Pancreas (tissue), 10 donors: ENCODE data around the gene ZNF71. TPM values are rescaled to one million over a fixed set of nuclear protein-coding genes. Genes with fewer than 3 reads are reported as not detected.

Source experiments
- ATAC-seq, 4 donors: fragments of 200-7000 bp; cut with Tn5 transposase; one replicate each; pipeline versions ENCODE4 v1.8.0 to v1.9.1; 2020; ENCODE audit warnings: mild to moderate bottlenecking in 4 of 4, moderate library complexity in 4 of 4
- DNase-seq, 6 donors: peaks; one replicate each; pipeline ENCODE4 v3.0.0-alpha.2; 2020
- FAIRE-seq: peaks from 2 replicates; lab custom pipeline; 2012; peaks lifted over from hg19 to GRCh38; lab: Jason Lieb, UNC
- H3K27ac ChIP-seq, 4 donors: fragments of 200-600 bp; sonication (generic); 1 replicate in 3 of 4; 2 replicates in 1 of 4; pipeline versions ENCODE4 v1.5.0 to v1.8.0; 2020
- H3K27me3 ChIP-seq, 4 donors: fragments of 200-600 bp; one replicate each; pipeline ENCODE4 v1.8.0; 2021
- H3K36me3 ChIP-seq, 3 donors: fragments of 200-600 bp; sonication (generic) in 1 of 3; one replicate each; pipeline versions ENCODE4 v1.5.0 to v1.8.0; 2020 to 2021
- H3K4me1 ChIP-seq, 3 donors: fragments of 200-600 bp; one replicate each; pipeline ENCODE4 v1.8.0; 2021
- H3K4me3 ChIP-seq, 4 donors: fragments of 200-600 bp; sonication (generic) in 2 of 4; one replicate each; pipeline versions ENCODE4 v1.5.0 to v1.8.0; 2020 to 2021
- H3K9me3 ChIP-seq, 4 donors: fragments of 200-600 bp; one replicate each; pipeline ENCODE4 v1.8.0; 2021
- CTCF ChIP-seq, 4 donors: fragments of 200-600 bp; sonication (generic) in 3 of 4; IDR thresholded peaks; one replicate each; pipeline versions ENCODE4 v1.5.0 to v1.8.0; 2021; ENCODE audit warnings: antibody characterized with exemption in 4 of 4
- WGBS, 2 donors: extraction: QIAGEN DNeasy Blood & Tissue Kit; methylation state at CpG; one replicate each; pipeline ENCODE4 v1.1.7; 2013; 5-methylcytosine and 5-hydroxymethylcytosine counted together
- intact Hi-C, 3 donors: fragments of 100-400 bp; cut with DNase I; formaldehyde crosslinking; loops; one replicate each; pipeline versions ENCODE4 v1.11.1 to v1.14.2; 2022
- polyA plus RNA-seq, 2 donors: library from polyadenylated mRNA; stranded (reverse); fragments of 200-250 nt; gene quantifications; one replicate each; pipeline ENCODE4 v1.2.3, GENCODE V29; 2013
- total RNA-seq, 6 donors: library from RNA; stranded (reverse); fragmentation: NEBNext Ultra II Directional in 4 of 6; extraction: Animal tissue kit (Norgen Biotek cat#: 25700) in 4 of 6; gene quantifications; one replicate each; pipeline versions ENCODE4 v1.2.1 to v1.2.4, GENCODE V29; 2021 to 2023
- donor health status: healthy with polysubstance abuse.
- donor health status: DM: no; HTN: no; CAD: no; lungs with moderate emphysema.
- donor health status: DM: no; HTN: no; CAD: no.
- donor health status: control.
- donor health status: control.
- donor health status: Bipolar disorder and iron deficiency.
- donor health status: DM: yes; HTN: yes; CAD: no.
- donor health status: DM: no; HTN: no; CAD: no.
- donor health status: DM: no; HTN: no; CAD: no.
- donor health status: DM: yes; HTN: yes; CAD: no.

ZNF71 gene
- total and polyA plus RNA-seq, 8 donors: 1.8 to 4.1 (median 2.0) TPM

- H3K27ac ChIP-seq: no peak overlapping the region
- intact Hi-C loops: no loop called here
- H3K4me3 ChIP-seq: no peak overlapping the region
- no peak for TF ChIP-seq CTCF (IDR thresholded peaks at IDR 0.05)
- H3K27me3 ChIP-seq: no peaks in the 10 kb centered on the region
- H3K9me3 ChIP-seq: peaks cover 0 to 4% (median 0%) of the 10 kb centered on the region in 4 donors
- ATAC-seq (no peak), FAIRE-seq (no peak), DNase-seq (no peak)
- peaks cover 0 to 7% (median 0%) of the 10 kb centered on the region in 3 donors for H3K36me3 ChIP-seq
- no peaks in the 10 kb centered on the region for H3K4me1 ChIP-seq
- 90 to 92% methylated on average over 3 of the region's 3 CpGs for WGBS, 2 donors
Measured at GRCh38 chr19:56601375-56601774, 6.3 kb downstream of the ZNF71 start.

GRCh38 chr19:56603829-56604228 is 8.7 kb downstream of the ZNF71 start:
- Histone ChIP-seq H3K36me3 (peaks cover 0 to 7% (median 0%) of the 10 kb centered on the region in 3 donors), H3K4me1 (no peaks in the 10 kb centered on the region), H3K4me3 (no peak overlapping the region), H3K27ac (no peak overlapping the region), H3K9me3 (peaks cover 0 to 7% (median 0%) of the 10 kb centered on the region in 4 donors), H3K27me3 (no peaks in the 10 kb centered on the region)
- no peak for TF ChIP-seq CTCF (IDR thresholded peaks at IDR 0.05)
- ATAC-seq (no peak), DNase-seq (no peak), FAIRE-seq (no peak)
- WGBS, 2 donors: 78 to 84% methylated on average over 6 of the region's 6 CpGs
- intact Hi-C loops: no loop called here

GRCh38 chr19:56608274-56608964 is 13.3 kb downstream of the ZNF71 start:
- no peak overlapping the region for H3K4me3 ChIP-seq
- ATAC-seq (no peak), FAIRE-seq (no peak), DNase-seq (no peak)
- no peaks in the 10 kb centered on the region for H3K4me1 ChIP-seq
- no peak overlapping the region for H3K27ac ChIP-seq
- H3K9me3 ChIP-seq: peaks cover 0 to 8% (median 0%) of the 10 kb centered on the region in 4 donors
- 83 to 85% methylated on average over 8 of the region's 8 CpGs for WGBS, 2 donors
- H3K27me3 ChIP-seq: no peaks in the 10 kb centered on the region
- no peak for TF ChIP-seq CTCF (IDR thresholded peaks at IDR 0.05)
- intact Hi-C loops: no loop called here
- H3K36me3 ChIP-seq: no peaks in the 10 kb centered on the region

GRCh38 chr19:56611288-56611687 is 16.2 kb downstream of the ZNF71 start:
- H3K36me3 ChIP-seq: no peaks in the 10 kb centered on the region
- TF ChIP-seq CTCF (IDR thresholded peaks at IDR 0.05): no peak
- H3K27me3 ChIP-seq: no peaks in the 10 kb centered on the region
- FAIRE-seq (no peak), DNase-seq (no peak), ATAC-seq (peak in 2 of 4 donors; percentile 16 to 18)
- intact Hi-C loops: no loop called here
- no peak overlapping the region for H3K27ac ChIP-seq
- H3K4me1 ChIP-seq: no peaks in the 10 kb centered on the region
- peaks cover 0 to 5% (median 0%) of the 10 kb centered on the region in 4 donors for H3K9me3 ChIP-seq
- 42 to 52% methylated on average over 8 of the region's 8 CpGs for WGBS, 2 donors
- H3K4me3 ChIP-seq: no peak overlapping the region

- no peak for FAIRE-seq
- H3K27ac ChIP-seq: no peak overlapping the region
- WGBS, 2 donors: 92 to 95% methylated on average over 2 of the region's 2 CpGs
- no peaks in the 10 kb centered on the region for H3K27me3 ChIP-seq
- no peak overlapping the region for H3K4me3 ChIP-seq
- intact Hi-C loops: no loop called here
- DNase-seq: no peak
- ATAC-seq: no peak
- peaks cover 0 to 4% (median 0%) of the 10 kb centered on the region in 4 donors for H3K9me3 ChIP-seq
- TF ChIP-seq CTCF (IDR thresholded peaks at IDR 0.05): no peak
- no peaks in the 10 kb centered on the region for H3K36me3 ChIP-seq
- no peaks in the 10 kb centered on the region for H3K4me1 ChIP-seq
Measured at GRCh38 chr19:56612737-56613136, 17.6 kb downstream of the ZNF71 start.
